Ishikawa (cell line): ENCODE data around the gene EPHA6.

Experiments used
- CEBPB ChIP-seq: IDR thresholded peaks from 2 replicates; pipeline ENCODE4 v1.6.1; 2012
- CREB1 ChIP-seq: IDR thresholded peaks from 2 replicates; pipeline ENCODE4 v1.6.1; 2012; ENCODE audit warnings: low read depth
- EGR1 ChIP-seq: IDR thresholded peaks from 2 replicates; pipeline ENCODE4 v1.6.1; 2012
- EP300 ChIP-seq: IDR thresholded peaks from 2 replicates; pipeline ENCODE4 v1.6.1; 2012; ENCODE audit warnings: borderline replicate concordance
- FOXM1 ChIP-seq: IDR thresholded peaks from 2 replicates; pipeline ENCODE4 v1.6.1; 2012; ENCODE audit warnings: low read depth, borderline replicate concordance
- NFIC ChIP-seq: IDR thresholded peaks from 2 replicates; pipeline ENCODE4 v1.6.1; 2012
- RAD21 ChIP-seq: IDR thresholded peaks from 2 replicates; pipeline ENCODE4 v1.6.1; 2012; ENCODE audit warnings: low read depth
- REST ChIP-seq: IDR thresholded peaks from 2 replicates; pipeline ENCODE4 v1.6.1; 2012; ENCODE audit warnings: low read depth, mild to moderate bottlenecking
- TAF1 ChIP-seq: IDR thresholded peaks from 2 replicates; pipeline ENCODE4 v1.6.1; 2012; ENCODE audit warnings: low read depth, mild to moderate bottlenecking
- TCF12 ChIP-seq: IDR thresholded peaks from 2 replicates; pipeline ENCODE4 v1.6.1; 2012; ENCODE audit warnings: low read depth
- TEAD4 ChIP-seq: IDR thresholded peaks from 2 replicates; pipeline ENCODE4 v1.6.1; 2012
- YY1 ChIP-seq: IDR thresholded peaks from 2 replicates; pipeline ENCODE4 v1.6.1; 2012; ENCODE audit warnings: low read depth
- ZBTB7A ChIP-seq: IDR thresholded peaks from 2 replicates; pipeline ENCODE4 v1.6.1; 2012; ENCODE audit warnings: low read depth
- TF ChIP-seq, protein P1 (sequence below): IDR thresholded peaks from 2 replicates; pipeline ENCODE4 v1.6.1; 2012
- TF ChIP-seq, protein P2 (sequence below): IDR thresholded peaks from 2 replicates; pipeline ENCODE4 v1.6.1; 2012

Gene EPHA6

DNA sequence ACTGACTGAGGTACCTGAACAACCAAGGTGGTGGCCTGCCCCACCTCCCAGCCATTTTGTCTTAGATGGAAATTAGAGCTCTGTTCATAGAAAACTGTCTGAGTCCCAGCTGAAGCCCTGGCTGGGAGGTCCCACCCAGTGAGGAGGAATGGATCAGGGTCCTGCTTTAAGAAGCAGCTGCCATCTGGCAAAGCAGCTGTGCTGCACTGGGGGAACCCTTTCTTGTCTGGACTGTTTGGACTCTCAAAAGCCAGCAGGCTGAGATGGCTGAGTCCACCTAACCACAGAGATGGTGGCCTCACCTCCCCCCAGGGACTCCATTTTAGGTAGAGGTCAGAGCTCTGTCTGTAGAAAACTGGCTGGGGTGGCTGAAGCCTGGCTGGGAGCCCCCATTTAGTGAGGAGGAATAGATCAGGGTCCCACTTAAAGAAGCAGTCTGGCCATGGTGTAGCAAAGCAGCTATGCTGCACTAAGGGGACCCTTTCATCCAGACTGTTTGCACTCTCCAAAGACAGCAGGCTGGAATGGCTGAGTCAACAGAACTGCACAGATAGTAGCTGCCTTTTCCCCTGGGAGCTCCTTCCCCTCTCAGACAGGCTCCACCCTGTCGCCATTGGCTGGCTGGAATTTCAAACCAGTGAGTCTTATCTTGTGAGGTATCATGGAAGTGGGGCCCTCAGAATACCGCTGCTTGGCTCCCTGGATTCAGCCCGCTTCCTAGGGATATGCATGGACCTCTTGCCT lies 116.9 kb downstream of the EPHA6 start:
- TF ChIP-seq ZBTB7A, result no peak
- TF ChIP-seq YY1, result no peak
- TF ChIP-seq, protein P1, sequence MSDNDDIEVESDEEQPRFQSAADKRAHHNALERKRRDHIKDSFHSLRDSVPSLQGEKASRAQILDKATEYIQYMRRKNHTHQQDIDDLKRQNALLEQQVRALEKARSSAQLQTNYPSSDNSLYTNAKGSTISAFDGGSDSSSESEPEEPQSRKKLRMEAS, result no peak
- TF ChIP-seq CEBPB, result no peak
- TF ChIP-seq TCF12, result no peak
- no peak for TF ChIP-seq REST
- TF ChIP-seq EP300, result no peak
- no peak for TF ChIP-seq EGR1
- TF ChIP-seq, protein P2, sequence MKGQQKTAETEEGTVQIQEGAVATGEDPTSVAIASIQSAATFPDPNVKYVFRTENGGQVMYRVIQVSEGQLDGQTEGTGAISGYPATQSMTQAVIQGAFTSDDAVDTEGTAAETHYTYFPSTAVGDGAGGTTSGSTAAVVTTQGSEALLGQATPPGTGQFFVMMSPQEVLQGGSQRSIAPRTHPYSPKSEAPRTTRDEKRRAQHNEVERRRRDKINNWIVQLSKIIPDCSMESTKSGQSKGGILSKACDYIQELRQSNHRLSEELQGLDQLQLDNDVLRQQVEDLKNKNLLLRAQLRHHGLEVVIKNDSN, result no peak
- no peak for TF ChIP-seq TAF1
- no peak for TF ChIP-seq CREB1
- TF ChIP-seq TEAD4, result no peak

GRCh38 chr3:96958856-96959255 lies 144.5 kb downstream of the EPHA6 start:
- TF ChIP-seq TCF12, result no peak
- no peak for TF ChIP-seq FOXM1
- TF ChIP-seq REST, result no peak
- TF ChIP-seq, protein P1, result no peak
- TF ChIP-seq CEBPB, result no peak
- no peak for TF ChIP-seq NFIC
- no peak for TF ChIP-seq RAD21
- no peak for TF ChIP-seq EP300
- no peak for TF ChIP-seq EGR1
- TF ChIP-seq TAF1, result no peak
- no peak for TF ChIP-seq ZBTB7A

DNA sequence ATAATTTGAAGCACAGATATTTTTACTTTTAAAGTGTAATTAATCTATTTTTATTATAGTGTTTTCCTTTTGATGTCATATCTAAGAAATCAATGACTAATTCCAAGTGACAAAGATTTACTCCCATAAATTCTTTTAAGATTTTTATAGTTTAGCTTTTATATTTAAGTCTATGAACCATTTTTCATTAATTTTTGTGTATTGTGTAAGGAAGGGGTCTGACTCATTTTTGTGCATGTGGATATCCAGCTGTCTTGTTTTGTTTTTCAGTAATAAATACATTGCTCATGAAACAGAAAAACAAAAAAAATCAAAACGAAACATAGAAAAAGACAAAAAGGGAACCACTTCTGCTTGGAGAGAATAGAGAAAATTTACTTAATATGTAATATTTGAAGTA lies 145.1 kb downstream of the EPHA6 start:
- TF ChIP-seq CEBPB, result no peak
- no peak for TF ChIP-seq EP300
- TF ChIP-seq CREB1, result no peak
- TF ChIP-seq NFIC, result no peak
- TF ChIP-seq FOXM1, result no peak
- TF ChIP-seq EGR1, result no peak

GRCh38 chr3:96959901-96960641 lies 145.7 kb downstream of the EPHA6 start:
- TF ChIP-seq TAF1, result no peak
- TF ChIP-seq RAD21, result no peak

GRCh38 chr3:96960661-96961330 lies 146.4 kb downstream of the EPHA6 start:
- TF ChIP-seq, protein P1, result no peak
- no peak for TF ChIP-seq NFIC
- TF ChIP-seq EP300, result no peak
- TF ChIP-seq, protein P2, result no peak
- TF ChIP-seq CREB1, result no peak
- no peak for TF ChIP-seq EGR1
- no peak for TF ChIP-seq TEAD4
- no peak for TF ChIP-seq REST
- no peak for TF ChIP-seq TCF12
- TF ChIP-seq CEBPB, result no peak
- no peak for TF ChIP-seq TAF1
- no peak for TF ChIP-seq ZBTB7A
- no peak for TF ChIP-seq FOXM1
- TF ChIP-seq RAD21, result no peak
- TF ChIP-seq YY1, result no peak
